SKM-1 treated with dmso at 0.1 percent for 144 hours (cell line): ENCODE data around the gene METTL4.

Source experiments
- DNase-seq: peaks from one replicate; lab custom pipeline; 2025; ENCODE audit not compliant: unreplicated experiment; lab: John Stamatoyannopoulos, UW

METTL4 gene

GRCh38 chr18:2568129-2568528, 3.2 kb downstream of the METTL4 start:
- DNase-seq: no peak

DNA sequence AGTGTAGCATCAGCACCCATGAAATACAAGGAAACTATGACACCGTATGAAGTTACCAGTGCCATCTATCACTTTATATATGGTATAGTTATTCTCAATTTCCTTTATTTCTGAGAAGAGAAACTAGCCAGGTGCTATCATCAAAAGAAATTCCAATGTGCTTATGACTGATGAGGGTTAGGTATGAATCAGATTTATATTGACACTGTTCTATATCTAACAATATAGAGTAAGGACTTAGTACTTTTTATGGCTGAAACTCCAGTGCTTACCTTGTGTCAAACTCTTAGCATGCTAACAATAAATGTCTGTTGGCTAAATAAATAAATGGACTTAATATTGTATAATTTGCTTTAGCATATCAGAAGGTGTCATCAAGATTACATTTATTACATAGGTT, 6.9 kb downstream of the METTL4 start:
- no peak for DNase-seq

DNA sequence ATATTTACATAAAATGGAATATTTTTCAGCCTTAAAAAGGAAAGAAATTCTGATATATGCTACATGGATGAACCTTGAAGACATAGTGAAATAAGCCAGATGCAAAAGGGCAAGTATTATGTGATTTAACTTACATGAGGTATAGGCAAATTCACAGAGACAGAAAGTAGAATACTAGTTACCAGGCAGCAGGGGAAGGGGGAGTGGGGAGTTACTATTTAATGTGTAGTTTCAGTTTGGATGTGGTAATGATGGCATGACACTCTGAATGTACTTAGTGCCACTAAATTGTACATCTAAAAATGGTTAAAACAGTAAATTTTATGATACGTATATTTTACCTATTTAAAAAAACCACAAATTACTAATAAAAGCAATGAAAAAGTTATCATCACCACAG, 12.1 kb downstream of the METTL4 start:
- no peak for DNase-seq

- DNase-seq: no peak
Measured at GRCh38 chr18:2557536-2557935, 13.8 kb downstream of the METTL4 start.

GRCh38 chr18:2555895-2556294, 15.4 kb downstream of the METTL4 start:
- DNase-seq: no peak

GRCh38 chr18:2554696-2555095, 16.6 kb downstream of the METTL4 start:
- no peak for DNase-seq

DNA sequence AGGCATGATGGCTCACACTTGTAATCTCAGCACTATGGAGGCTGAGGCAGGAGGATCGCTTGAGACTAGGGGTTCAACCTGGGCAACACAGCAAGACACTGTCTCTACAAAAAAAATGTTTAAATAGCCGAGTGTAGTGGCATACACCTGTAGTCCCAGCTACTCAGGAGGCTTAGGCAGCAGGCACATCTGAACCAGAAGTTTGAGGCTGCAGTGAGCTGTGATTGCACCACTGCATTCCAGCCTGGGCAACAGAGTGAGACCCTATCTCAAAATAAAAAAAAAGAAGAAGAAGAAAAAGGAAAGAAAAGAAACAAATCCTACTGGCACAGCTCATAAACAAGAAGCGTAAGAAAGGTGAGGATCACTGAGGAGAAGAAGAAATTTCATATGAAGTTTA, 19.9 kb downstream of the METTL4 start:
- no peak for DNase-seq

DNA sequence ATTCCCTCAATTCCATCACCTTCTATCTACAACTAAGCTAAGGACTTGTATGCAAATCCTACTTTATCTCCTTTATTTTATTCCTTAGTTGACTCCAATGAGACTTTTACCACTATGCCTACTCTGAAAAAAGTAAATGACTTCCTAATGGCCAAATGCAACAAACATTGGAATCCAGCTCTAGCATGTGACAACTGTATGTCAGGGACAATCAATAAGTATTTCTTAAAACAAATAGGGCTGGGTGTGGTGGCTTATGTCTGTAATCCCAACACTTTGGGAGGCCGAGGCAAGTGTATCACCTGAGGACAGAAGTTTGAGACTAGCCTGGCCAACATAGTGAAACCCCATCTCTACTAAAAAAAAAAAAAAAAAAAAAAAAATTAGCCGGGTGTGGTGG, 21.8 kb downstream of the METTL4 start:
- no peak for DNase-seq

- DNase-seq: no peak
Measured at GRCh38 chr18:2547477-2548087, 23.7 kb downstream of the METTL4 start.

GRCh38 chr18:2545155-2545554, 26.1 kb downstream of the METTL4 start:
- no peak for DNase-seq

- DNase-seq: peak; percentile 55
Measured at GRCh38 chr18:2541925-2542563, 29.3 kb downstream of the METTL4 start.

DNA sequence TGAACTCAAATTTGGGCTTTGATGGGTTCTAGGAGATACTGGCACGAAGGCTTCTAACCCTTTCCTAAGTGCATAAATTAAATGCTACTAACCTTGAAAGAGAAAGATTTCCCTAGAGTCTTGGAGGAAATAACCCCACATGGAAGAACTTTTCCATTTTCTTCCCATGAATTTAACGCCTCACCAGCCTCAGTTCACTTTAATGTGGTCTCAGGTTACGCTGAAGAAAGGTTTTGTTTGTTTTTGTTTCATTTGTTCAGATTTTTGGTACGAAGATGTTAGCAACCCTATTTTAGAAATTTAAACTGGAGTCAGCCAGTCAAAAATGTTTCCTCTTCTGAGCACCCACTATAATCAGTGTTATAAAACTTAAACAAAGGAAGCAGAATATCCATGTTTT, 30.7 kb downstream of the METTL4 start:
- no peak for DNase-seq

GRCh38 chr18:2538844-2539243, 32.5 kb downstream of the METTL4 start:
- no peak for DNase-seq

DNA sequence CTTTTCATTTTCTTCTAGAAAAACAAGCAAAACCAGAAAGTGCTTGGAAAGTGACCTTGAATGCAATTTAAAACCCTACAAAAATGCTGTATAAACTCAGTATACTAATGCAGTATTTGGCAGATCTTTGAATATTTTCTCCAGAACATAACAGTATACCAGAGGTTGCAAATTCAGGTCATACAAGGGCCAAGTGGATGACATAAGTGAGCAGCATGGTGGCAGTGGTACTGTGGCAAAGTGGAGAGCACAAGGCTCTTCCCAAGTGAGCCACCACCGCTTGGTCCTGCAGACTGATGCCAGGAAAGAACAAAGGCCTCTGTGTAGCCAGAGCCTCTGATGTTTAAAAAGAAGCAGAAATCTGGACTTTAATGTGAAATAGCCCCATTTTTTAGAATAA, 33.1 kb downstream of the METTL4 start:
- no peak for DNase-seq

DNA sequence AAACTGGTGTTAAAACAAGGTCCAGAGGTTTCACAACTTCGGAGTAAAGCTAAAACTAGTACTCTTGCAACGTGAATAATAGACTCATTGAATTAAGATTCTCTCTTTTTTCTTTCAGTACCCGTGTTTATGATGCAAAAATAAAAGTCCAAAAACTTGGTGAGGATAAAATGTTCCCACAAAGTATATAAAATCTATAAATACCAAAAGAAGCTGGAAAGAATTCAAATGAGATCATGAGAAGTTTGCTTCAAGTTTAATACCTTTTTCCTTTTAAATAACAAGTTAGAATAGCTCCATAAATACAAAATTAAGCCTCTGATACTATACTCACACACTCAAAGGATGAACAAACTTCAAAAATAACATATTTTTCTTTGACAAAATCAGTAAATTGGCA, 34.0 kb downstream of the METTL4 start:
- no peak for DNase-seq

DNA sequence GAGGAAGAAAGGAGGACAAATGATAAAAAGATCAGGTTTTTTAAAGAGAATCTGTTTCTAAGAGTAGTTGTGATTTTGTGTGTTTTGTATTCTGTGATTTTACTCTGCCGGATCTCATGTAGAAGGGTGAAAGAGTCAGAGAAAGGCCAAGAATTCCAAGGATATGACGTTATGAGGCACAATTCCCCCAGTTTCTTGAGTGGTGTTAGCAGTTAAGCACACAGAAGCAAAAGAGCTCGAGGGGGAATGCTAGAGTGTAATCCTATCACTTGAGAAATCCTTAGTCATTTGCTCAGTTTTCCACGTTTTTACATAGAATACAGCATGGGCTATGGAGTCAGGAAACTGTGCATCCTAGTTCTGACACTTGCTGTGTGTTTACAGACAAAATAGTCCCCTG, 34.8 kb downstream of the METTL4 start:
- no peak for DNase-seq

GRCh38 chr18:2536063-2536462, 35.2 kb downstream of the METTL4 start:
- no peak for DNase-seq

- no peak for DNase-seq
Measured at GRCh38 chr18:2535419-2535910, 35.8 kb downstream of the METTL4 start.

- DNase-seq: no peak
Measured at GRCh38 chr18:2534906-2535305, 36.4 kb downstream of the METTL4 start.

DNA sequence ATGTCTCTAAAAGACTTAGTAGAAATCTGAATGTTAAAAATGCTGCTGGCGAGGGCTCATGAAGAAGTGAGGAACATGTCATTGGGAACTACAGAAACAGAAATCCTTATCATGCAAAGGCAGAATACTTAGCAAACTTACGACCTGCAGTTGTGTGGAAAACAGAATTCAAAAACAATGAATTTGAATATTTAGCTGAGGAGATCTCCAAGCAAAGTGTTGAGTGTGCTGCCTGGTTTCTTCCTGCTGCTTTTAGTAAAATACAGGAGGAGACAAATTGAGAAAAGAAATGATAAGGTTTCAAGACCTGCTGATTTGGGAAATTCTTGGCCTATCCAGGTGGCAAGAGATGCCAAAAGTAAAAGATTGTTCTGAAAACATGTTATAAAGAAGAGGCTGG, 38.5 kb downstream of the METTL4 start:
- DNase-seq: no peak

DNA sequence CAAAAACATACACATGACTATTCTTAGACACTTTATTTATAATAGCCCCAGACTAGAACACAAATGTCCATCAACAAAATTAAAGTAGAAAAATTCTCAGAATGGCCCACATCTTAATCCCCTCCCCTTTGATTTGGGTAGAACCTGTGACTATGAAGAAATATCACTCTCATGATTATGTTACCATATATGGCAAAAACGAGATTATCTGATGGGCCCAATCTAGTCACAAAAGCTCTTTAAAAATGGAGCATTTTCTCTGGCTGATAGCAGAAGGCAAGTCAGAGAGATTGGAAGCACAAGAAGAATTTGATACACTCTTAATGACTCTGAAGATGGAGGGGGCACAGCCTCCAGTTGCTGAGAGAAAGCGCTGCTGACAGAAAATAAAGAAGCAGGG, 39.6 kb downstream of the METTL4 start:
- no peak for DNase-seq

DNA sequence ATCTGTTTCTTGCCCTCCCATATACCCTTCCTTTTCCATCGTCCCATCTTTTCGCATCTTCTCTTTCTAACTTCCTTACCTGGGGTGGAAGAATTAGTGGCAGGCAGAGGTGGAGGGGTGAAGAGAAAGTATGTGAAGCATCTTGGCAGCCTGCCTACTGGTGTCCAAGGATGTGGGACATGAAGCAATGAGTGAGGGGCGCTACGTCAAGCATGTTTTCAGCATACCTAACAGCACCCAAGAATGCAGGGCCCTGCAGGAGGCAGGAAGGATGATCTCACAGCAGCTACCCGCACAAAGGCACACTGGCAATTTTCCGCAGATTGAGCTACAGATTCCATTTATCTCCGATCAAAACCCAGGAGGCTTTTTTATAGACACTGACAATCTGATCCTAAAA, 42.2 kb downstream of the METTL4 start:
- no peak for DNase-seq

DNA sequence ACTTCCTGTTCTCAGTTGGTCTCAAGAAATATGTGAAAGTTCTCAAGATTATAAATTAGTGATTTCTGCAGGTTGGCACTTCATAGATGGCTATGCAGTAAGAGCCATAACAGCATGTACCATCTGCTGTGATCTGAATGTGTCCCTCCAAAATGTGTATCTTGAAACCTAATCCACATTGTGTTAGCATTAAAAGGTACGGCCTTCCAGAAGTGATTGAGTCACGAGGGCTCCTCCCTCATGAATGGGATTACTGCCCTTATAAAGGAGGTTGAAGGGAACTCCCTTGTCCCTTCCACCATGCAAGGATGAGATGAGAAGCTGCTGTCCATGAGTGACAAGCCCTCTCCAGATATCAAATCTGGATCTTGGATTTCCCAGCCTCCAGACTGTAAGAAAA, 45.0 kb downstream of the METTL4 start:
- DNase-seq: no peak
